Stomach (tissue), 9 donors: Measurements from ENCODE around the gene RAB27A. TPM values are rescaled to one million over a fixed set of nuclear protein-coding genes. Genes with fewer than 3 reads are reported as not detected.
"Not testable (repeated sequence)": the region's sequence is repeated elsewhere in the genome, so short reads cannot be mapped to it uniquely, and the experiment has no call there.

Source experiments
- DNase-seq, 2 donors: peaks; one replicate each; pipeline versions ENCODE4 v3.0.0 to v3.0.0-alpha.2; 2013 to 2019
- H3K27ac ChIP-seq, 5 donors: fragments of 200-600 bp in 4 of 5; sonication (generic) in 4 of 5; one replicate each; pipeline ENCODE4 v1.5.1; 2013 to 2019; ENCODE audit warnings: mild to moderate bottlenecking in 1 of 5, moderate library complexity in 1 of 5
- H3K27me3 ChIP-seq, 3 donors: fragments of 200-600 bp; sonication (generic); one replicate each; pipeline ENCODE4 v1.5.1; 2017 to 2019; ENCODE audit warnings: mixed run types in 1 of 3
- H3K36me3 ChIP-seq, 4 donors: fragments of 200-600 bp; sonication (generic); 1 replicate in 3 of 4; 2 replicates in 1 of 4; pipeline ENCODE4 v1.5.1; 2016 to 2019
- H3K4me1 ChIP-seq, 4 donors: fragments of 200-600 bp; sonication (generic); one replicate each; pipeline ENCODE4 v1.5.1; 2016 to 2019
- H3K4me3 ChIP-seq, 4 donors: fragments of 200-600 bp; sonication (generic) in 3 of 4; one replicate each; pipeline ENCODE4 v1.5.1; 2016 to 2019; ENCODE audit warnings: mild to moderate bottlenecking in 1 of 4
- H3K9me3 ChIP-seq, 4 donors: fragments of 200-600 bp; sonication (generic); one replicate each; pipeline ENCODE4 v1.5.1; 2016 to 2019
- EP300 ChIP-seq: sonication (generic); formaldehyde crosslinking; IDR thresholded peaks from one replicate; pipeline ENCODE4 v1.6.1; 2017; ENCODE audit warnings: antibody characterized with exemption
- POLR2A ChIP-seq, 4 donors: fragments of 450-650 bp; IDR thresholded peaks; one replicate each; pipeline ENCODE4 v1.6.1; 2016; ENCODE audit warnings: antibody characterized with exemption in 4 of 4, control low read depth in 2 of 4, mild to moderate bottlenecking in 1 of 4, moderate library complexity in 1 of 4
- POLR2AphosphoS5 ChIP-seq, 3 donors: sonication (generic); formaldehyde crosslinking; IDR thresholded peaks; one replicate each; pipeline ENCODE4 v1.6.1; 2016; ENCODE audit warnings: antibody characterized with exemption in 3 of 3
- WGBS, 5 donors: extraction: QIAGEN DNeasy Blood & Tissue Kit in 3 of 5; methylation state at CpG; one replicate each; pipeline versions ENCODE4 v1.1.5 to v1.1.7; 2013 to 2018; 5-methylcytosine and 5-hydroxymethylcytosine counted together
- intact Hi-C: fragments of 100-400 bp; cut with DNase I; formaldehyde crosslinking; loops from one replicate; pipeline ENCODE4 v1.15.1; 2023; ENCODE audit warnings: low total_unique reads
- polyA plus RNA-seq, 3 donors: library from polyadenylated mRNA; stranded (reverse); fragments of 200-250 nt; gene quantifications; one replicate each; pipeline ENCODE4 v1.2.3, GENCODE V29; 2013
- total RNA-seq, 5 donors: library from RNA; depleted of rRNA; stranded (reverse); fragments of >200 nt; gene quantifications; one replicate each; pipeline versions ENCODE4 v1.1.0 to v1.2.3, GENCODE V29; 2014 to 2016
- TF ChIP-seq, protein P1 (sequence below), 7 experiments: fragments of 450-650 bp in 4 of 7; fragments of 200-600 bp in 3 of 7; sonication (generic) in 3 of 7; IDR thresholded peaks; one replicate each; pipeline ENCODE4 v1.5.1; 2016 to 2019; ENCODE audit warnings: antibody characterized with exemption in 7 of 7, control low read depth in 2 of 7, mild to moderate bottlenecking in 1 of 7
- donor health status: healthy with polysubstance abuse.
- donor health status: Bipolar disorder and iron deficiency.
- donor health status: healthy.

RAB27A gene
- total and polyA plus RNA-seq, 8 donors, result 4.3 to 146 (median 58.1) TPM

DNA sequence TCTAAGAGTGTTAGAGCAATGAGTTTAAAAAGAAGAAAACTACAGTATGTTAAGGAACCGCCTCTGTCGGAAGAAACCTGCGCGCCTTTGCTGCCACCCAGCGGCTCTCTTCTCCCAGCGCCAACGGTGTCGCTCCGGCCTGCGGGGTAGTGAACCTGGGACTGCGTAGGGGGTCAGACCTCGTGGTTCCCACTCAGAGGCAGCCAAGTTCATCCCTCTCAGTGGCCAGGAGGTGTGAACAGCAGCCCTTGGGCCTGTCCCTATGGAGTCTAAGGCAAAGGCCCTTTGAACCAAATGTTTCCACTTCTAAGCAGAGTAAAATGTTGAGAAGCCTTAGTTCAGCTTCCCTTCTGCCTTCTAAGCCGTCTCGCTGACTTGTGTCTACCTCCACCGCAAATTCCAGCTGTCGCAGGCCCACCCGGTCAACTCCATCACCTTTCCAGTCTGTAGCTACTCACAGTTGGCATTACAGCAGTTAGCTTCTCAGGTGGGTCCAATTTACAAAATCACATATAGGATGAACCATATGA, 980 bp upstream of the RAB27A start:
- no peaks in the 10 kb centered on the region for H3K36me3 ChIP-seq
- TF ChIP-seq POLR2AphosphoS5 (IDR thresholded peaks at IDR 0.05) (no peak), EP300 (no peak), POLR2A (IDR thresholded peaks at IDR 0.05) (no peak)
- TF ChIP-seq, protein P1, sequence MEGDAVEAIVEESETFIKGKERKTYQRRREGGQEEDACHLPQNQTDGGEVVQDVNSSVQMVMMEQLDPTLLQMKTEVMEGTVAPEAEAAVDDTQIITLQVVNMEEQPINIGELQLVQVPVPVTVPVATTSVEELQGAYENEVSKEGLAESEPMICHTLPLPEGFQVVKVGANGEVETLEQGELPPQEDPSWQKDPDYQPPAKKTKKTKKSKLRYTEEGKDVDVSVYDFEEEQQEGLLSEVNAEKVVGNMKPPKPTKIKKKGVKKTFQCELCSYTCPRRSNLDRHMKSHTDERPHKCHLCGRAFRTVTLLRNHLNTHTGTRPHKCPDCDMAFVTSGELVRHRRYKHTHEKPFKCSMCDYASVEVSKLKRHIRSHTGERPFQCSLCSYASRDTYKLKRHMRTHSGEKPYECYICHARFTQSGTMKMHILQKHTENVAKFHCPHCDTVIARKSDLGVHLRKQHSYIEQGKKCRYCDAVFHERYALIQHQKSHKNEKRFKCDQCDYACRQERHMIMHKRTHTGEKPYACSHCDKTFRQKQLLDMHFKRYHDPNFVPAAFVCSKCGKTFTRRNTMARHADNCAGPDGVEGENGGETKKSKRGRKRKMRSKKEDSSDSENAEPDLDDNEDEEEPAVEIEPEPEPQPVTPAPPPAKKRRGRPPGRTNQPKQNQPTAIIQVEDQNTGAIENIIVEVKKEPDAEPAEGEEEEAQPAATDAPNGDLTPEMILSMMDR (IDR thresholded peaks at IDR 0.05), result peak in 5 of 7 experiments; percentile 63 to 88 (median 83)
- intact Hi-C loops, result loop anchor here (5.0 kb wide), 1 partner anchor 73 kb away; no protein-coding TSS in a partner anchor
- peak; percentile 89 to 94 for DNase-seq
- H3K4me3 ChIP-seq, result peak overlapping the region; percentile 74 to 95 (median 82)
- peak overlapping the region; percentile 64 to 98 (median 97) for H3K27ac ChIP-seq
- no peaks in the 10 kb centered on the region for H3K27me3 ChIP-seq
- H3K4me1 ChIP-seq, result peaks cover 14 to 41% (median 26%) of the 10 kb centered on the region in 4 donors
- H3K9me3 ChIP-seq, result no peaks in the 10 kb centered on the region
- WGBS, 5 donors, result 16 to 21% (median 18%) methylated on average over 14 to 17 of the region's 17 CpGs

DNA sequence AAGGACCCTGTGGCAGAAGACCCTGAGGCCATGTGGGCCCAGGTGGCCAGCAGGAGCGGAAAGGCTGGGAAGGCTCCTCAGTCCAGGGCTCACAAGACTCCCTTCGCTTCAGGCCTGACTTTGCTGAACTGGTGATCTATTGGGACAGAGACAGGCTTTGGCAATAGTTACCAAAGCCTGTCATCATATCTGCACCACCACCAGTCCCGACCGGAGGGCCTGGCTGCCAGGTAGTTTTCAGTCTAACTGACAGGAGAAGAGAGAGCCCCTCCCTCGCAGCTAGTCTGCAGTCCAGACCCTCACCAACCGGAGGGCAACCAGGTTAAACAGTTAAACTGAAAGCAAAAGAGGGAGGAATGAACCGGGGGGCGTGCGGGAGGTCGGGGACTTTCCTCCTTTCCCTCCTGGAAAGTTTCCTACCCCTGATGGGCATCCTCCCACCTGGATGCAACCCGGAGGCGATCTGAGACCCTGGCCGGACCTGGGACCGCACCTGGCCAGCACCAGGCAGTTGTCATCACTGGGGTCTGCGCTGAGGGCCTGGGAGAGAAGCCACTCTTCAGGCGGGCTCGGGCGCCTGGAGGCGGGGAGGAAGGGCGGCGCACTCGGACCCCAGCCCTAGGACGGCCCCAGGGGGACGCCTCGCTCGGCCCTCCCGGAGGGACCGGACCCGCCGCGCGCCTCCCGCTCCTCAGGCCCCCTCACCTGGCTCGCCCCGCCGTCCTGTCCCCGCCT, 435 bp downstream of the RAB27A start:
- peak; percentile 47 to 59 for DNase-seq
- Histone ChIP-seq H3K9me3 (no peaks in the 10 kb centered on the region), H3K4me3 (peak overlapping the region; percentile 74 to 95 (median 82)), H3K4me1 (peaks cover 14 to 55% (median 35%) of the 10 kb centered on the region in 4 donors), H3K27ac (peak overlapping the region; percentile 95 to 98 (median 98)), H3K36me3 (no peaks in the 10 kb centered on the region), H3K27me3 (no peaks in the 10 kb centered on the region)
- 0 to 3% (median 1%) methylated on average over 19 to 37 of the region's 37 CpGs for WGBS, 5 donors
- TF ChIP-seq POLR2AphosphoS5 (IDR thresholded peaks at IDR 0.05), result peak in 2 of 3 donors; percentile 12 to 45
- TF ChIP-seq POLR2A (IDR thresholded peaks at IDR 0.05), result no peak
- intact Hi-C loops, result no loop called here

DNA sequence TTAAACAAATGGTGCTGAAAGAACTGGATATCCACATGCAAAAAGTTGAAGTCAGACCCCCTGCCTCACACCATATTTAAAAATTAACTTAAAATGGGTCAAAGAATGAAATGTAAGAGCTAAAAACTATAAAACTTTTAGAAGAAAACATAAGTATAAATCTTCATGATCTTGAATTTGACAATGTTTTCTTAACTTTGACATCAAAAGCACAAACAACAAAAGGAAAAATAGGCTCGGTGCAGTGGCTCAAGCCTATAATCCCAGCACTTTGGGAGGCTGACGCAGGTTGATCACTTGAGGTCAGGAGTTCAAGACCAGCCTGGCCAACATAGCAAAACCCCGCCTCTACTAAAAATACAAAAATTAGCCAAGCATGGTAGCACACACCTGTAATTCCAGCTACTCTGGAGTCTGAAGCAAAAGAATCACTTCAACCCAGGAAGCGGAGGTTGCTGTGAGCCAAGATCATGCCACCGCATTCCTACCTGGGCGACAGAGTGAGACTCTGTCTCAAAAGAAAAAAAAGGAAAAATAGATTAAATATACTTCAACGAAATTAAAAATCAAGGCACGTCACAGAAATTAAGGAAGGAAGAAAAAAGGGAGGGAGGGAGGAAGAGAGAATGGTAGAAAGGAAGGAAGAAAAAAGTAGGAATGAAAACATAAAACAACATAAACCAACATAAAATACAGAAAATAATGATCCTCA, 1.5 kb downstream of the RAB27A start:
- no peak for DNase-seq
- Histone ChIP-seq H3K4me3 (peak overlapping the region; percentile 74 to 95 (median 82)), H3K9me3 (no peaks in the 10 kb centered on the region), H3K27ac (peak overlapping the region; percentile 26 to 98 (median 97)), H3K4me1 (peaks cover 14 to 65% (median 44%) of the 10 kb centered on the region in 4 donors), H3K36me3 (no peaks in the 10 kb centered on the region), H3K27me3 (no peaks in the 10 kb centered on the region)
- intact Hi-C loops, result no loop called here
- TF ChIP-seq EP300 (no peak), POLR2AphosphoS5 (IDR thresholded peaks at IDR 0.05) (no peak)
- 28 to 57% (median 48%) methylated on average over 8 of the region's 8 CpGs for WGBS, 5 donors

DNA sequence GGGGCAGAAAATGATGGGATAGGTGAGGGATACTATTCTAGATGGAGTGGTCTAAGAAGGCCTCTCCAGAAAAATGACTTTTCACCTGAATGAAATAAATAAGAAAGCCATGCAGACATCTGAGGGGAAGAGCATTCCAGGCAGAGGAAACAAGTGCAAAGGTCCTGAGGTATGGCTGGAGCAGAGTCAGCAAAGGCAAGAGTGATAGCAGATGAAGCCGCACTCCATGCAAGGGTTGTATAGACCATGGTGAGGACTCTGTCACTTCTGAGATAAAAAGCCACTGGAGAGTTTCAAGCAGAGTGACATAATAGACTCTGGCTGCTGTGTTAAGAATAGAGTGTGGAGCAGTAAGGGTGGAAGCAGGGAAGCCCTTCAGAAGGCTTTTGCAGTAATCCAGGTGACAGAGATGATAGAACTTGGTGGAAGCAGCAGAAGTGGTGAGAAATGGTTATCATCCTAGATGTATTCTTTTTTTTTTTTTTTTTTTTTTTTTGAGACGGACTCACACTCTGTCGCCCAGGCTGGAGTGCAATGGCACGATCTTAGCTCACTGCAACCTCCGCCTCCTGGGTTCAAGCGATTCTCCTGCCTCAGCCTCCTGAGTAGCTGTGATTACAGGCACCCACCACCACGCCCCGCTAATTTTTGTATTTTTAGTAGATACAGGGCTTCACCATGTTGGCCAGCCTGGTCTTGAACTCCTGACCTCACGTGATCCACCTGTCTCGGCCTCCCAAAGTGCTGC, 3.0 kb downstream of the RAB27A start:
- Histone ChIP-seq H3K4me1 (peaks cover 30 to 80% (median 60%) of the 10 kb centered on the region in 4 donors), H3K27ac (peak overlapping the region; percentile 14 to 98 (median 97))
- H3K27me3 ChIP-seq, DNase-seq, H3K4me3 ChIP-seq, H3K9me3 ChIP-seq, H3K36me3 ChIP-seq, intact Hi-C loops: not testable (repeated sequence)
- 87 to 93% (median 90%) methylated on average over 9 to 10 of the region's 10 CpGs for WGBS, 5 donors

DNA sequence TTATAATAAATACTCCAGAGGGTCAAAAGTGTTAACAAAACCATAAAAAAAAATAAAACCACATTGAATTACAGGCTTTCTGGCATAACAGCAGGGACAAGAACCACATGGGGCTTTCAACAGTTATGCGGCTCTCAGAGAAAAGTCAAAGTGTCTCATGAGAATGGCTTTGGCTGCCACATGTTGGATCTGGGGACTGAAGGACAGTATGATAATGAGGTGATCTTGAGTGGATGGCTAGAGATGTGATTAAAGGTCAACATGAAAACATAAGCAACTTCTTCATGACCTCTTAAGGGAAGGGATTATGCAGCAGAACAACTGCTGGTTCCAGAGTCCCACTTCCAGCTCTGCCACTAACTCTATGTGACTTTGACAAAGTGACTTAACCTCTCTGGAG, 5.2 kb downstream of the RAB27A start:
- intact Hi-C loops, result no loop called here
- Histone ChIP-seq H3K27ac (peak overlapping the region; percentile 64 to 95 (median 77)), H3K36me3 (no peaks in the 10 kb centered on the region), H3K4me3 (no peak overlapping the region), H3K27me3 (no peaks in the 10 kb centered on the region), H3K9me3 (no peaks in the 10 kb centered on the region), H3K4me1 (peaks cover 40 to 86% (median 68%) of the 10 kb centered on the region in 4 donors)
- no peak for DNase-seq
- no peak for TF ChIP-seq EP300
- no peak for TF ChIP-seq POLR2A (IDR thresholded peaks at IDR 0.05)
- no peak for TF ChIP-seq POLR2AphosphoS5 (IDR thresholded peaks at IDR 0.05)
- TF ChIP-seq, protein P1 (IDR thresholded peaks at IDR 0.05), result no peak
- 22 to 76% (median 45%) methylated on average over 1 of the region's 1 CpG for WGBS, 5 donors
